Measurements from ENCODE around the gene HOXA3.

Gene HOXA3

DNA sequence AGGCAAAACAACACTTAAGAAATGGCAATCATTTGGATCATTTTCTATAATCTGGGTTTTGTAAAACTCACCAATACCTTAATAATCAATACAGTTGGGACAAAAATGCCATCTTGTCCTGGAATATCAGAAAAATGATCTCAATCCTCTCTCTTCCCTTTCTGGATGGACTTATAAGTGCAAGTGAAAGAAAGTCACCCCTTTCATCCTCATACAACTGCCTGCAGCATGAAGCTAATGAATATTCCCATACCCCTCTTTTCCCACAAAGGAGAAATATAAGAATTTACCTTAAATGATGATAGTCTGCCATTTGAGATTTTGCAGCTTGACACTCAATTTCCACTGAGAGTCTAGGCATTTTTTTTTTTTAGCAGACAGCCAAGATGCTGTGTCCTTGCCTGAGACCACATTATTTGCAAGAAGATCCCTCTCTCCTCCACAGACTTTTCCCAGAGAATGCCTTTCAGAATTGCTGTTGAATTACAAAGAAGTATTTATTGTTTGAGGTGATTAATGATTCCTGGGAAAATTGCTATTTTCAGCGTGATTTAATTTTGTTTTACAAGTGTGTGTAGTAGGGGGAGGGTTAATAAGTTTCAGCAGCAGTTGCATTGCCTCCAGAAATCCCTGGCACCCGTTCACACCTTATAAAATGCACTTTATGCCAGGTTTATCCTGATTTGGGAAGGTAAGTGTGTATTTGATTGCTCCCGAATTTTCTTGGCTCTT, 25.6 kb downstream of the HOXA3 start:
- no peak for DNase-seq

DNA sequence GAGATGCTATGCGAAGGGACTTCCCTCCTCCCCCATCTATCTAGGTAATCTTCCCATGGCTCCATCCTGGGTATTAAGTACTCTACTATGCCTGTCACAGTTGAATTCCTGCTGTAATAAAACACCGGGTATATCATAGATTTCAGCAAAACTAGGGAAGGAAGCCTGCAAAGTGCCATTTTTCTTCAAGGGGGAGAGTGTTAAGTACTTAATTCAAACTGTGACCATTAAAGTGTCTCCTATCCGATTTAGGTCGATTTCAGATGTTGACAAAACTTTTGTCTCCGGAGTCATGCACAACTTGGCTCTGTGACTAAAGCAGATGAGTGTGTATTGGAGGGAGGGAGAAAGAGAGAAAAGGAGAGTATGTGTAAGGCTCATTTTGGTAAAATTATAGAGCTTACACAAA, 26.4 kb downstream of the HOXA3 start:
- DNase-seq = no peak

DNA sequence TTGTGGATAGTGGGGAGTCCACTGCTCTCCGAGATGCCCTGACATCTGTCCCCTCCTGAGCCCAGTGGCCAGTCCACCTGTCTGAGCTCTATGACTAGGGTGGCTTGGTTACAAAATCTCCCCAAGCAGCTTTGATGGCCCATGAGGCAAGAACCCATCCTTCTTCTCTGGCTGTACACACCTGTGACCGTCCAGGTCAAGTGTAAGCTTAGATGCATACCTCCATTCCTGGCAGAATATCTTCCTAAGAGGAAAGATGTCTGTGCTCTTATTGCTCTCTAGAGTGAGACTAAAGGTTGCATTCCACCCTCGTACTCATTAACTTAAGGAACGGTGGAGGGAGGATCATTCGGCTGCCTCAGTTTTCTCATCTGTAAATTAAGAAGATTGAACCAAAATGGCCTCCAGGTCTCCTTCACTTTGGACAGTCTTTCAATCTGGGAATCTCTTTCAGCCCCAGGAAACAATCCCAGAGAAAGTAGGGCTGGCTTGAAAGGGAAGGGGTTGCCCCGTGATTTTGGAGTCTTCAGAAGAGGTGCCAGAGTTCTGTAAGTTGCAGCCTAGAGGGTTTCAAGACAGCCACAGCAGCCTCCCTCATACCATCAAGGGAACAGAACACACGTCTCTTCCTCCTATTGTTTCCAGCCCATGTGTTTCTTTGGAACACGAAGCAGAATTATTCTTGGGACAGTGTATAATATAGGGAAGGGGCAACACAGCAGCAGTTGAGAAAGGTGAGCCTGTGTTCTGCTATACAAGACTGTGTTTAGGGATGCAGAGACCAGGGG, 27.3 kb downstream of the HOXA3 start:
- no peak for DNase-seq

DNA sequence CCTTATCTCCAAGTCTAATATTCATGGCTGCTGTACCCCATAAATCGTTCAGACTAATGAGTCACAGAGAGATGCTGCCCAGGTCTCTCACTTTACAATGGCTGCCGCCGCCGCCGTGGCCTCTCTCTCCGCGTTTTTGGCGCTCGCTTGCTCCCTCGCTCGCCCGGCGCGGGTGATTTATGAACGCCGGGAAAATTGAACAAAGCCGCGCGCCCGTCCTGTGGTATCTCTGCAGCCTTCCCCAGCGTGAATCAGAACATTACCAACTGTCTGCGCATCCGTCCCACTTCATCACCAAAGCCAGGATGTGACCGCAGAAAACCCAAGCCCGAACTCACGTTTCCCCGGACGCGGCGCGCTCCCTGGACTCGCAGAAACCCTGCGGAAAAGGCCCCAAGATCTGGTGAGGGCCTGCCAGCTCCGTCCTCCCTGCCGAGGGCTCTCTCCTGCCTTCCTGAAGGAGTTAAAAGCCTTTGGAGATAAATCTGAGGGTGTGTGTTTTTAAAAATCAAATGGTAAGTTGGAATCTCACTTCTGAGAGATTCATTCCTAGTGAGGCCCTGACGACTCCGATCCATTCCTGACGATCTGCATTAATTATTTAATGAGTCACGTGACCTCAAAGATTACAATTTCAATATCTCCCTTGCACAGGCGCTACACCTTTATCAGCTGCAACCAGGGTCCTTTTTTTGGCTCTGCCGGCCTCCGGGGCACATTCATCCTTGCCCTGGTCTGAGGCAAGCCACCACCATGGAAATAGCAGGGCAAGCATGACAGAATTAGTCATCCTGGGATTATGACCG, 28.1 kb downstream of the HOXA3 start:
- no peak for DNase-seq

DNA sequence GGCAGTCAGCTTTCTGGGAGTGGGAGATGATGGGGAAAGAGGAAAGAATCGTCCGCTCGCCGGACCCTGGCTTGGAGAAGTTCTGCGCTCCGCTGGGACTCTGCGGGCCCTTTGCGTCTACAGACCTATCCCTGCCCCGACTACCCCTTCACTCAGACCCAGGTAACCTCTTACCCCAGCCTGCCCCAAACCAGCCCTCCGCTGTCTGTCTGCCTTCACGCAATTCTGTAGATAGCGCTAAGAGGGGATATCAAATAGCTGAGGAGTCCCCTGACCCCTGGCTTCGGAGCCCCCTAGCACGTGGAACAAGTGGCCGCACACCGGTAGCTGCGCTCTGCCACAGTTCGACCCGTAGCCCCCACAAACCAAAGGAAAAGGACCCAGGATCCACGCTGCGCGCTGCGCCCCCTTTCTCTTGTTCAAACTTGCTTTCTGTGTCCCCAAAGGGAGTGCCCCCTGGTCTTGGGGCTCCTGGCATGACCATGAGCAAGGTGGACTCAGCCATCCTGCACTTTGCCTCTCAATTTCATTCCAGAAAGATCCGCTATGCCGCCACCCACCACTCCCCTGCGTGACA, 28.8 kb downstream of the HOXA3 start:
- DNase-seq = no peak

DNA sequence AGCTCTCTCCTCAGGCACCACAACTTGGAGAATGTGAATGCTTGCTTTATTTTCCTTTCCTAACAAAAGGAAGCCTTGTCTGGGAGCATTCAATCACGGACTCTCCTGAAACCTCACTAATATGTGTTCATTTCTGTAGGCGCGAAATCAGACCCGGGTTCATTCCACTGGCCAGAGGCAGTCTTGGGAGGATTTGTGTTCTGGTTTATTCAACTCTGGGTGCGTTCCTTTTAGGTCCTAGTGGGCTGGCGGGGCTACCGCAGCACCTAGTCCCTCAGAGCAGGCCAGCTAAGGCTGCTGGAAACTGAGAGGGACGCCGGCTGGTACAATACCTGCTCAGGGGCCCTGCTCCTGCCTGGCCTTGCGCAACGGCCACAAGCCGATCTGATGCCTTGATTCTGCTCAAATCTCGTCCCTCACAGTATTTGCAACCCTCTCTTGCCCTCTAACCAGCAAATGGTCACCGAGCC, 29.3 kb downstream of the HOXA3 start:
- DNase-seq = no peak

DNA sequence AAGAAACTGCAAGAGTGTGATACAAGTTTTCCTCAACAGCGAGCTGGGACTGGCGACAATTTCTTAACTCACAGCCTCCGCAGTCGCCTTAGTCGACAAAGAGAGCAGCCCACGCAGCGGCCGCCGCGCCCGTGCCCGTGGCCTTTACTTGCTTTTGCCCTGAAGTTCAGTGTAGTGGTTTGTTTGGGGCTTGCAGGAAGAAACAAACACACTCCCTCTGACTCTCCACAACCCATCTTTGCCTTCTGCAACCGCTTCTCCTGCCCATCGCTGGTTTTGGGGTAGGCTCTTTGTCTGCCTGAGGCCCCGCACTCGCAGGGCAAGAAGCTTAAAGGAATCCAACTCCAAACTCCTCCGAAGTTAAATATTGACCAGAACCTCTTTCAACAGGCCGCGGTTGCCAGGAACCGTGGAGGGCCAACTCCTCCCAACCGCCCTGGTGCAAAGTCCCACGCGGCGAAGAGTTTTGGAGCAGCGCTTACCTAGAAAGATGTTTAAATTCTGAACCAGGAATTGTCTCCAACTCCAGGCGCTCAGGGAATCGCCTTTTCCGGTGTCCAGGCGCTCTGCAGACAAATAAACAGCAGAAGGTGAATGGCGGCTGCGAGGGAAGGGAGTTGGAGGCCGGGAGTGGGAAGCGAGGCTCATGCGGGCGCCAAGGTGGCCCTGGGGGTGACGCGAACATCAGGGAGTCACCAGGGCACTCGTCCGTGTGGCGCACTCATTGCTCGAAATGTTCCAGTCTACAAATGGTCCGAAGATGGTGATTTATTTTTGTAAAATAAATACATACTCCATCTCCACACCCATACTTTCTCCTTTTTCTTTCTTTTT, 30.1 kb downstream of the HOXA3 start:
- no peak for DNase-seq

DNA sequence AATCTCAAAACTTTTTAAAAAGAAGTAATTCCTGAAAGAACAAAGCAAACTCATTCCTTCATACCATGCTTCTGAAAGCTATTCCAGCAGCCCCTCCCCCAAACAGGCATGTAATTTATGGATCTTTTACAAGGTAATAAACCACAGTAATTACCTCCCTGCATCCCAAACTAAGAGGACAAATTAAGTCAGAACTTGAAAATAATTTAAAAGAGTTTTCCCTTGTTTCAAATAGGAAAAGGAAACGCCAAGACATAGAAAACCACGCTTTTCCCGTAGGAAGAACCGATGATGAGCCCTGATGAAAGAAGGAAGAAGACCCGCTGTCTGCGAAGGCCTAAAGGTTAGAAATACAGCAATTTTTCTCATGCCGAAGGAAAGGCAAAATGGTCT, 30.7 kb downstream of the HOXA3 start:
- no peak for DNase-seq

DNA sequence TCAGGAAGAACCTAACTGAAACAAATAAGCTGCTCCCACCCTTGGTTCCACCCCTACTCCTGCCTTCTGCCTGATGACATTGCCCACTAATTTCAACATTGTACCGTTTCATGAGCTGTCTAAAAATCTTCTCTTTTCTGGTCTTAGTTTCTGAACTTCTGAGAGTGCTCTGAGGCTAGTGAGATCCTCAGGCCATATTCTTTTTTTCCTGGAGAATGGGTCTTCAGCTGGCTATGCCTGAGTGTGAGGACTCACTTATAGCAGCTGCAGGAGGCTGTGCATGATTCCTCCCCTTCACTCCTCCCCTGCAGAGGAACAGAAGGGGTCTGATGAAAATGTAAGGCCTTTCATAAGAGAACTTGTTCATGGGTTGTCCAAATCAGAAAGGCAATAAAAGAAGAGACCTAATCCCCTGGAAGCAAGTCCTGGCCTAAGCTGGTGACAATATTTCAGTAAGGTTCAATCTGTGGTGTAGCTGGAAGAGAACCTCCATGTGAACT, 32.9 kb downstream of the HOXA3 start:
- DNase-seq = no peak

DNA sequence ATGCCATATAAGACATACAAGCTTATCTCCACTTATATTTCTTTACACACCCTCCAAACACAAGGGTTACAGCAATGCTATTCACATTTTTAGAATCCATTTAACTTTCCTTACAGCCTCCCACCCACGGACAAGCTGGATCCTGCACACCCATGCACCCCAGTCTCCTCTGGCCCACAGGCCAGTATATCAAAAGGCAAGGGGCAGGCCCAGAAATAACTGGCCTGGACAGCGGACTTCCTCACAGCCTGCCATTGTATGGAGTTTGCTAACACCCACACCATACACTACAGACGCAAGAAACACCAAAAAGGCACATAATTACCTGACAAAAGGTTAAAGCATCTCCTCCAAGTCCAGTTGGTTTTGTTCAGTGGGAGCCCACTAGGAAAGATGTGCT, 33.8 kb downstream of the HOXA3 start:
- no peak for DNase-seq

DNA sequence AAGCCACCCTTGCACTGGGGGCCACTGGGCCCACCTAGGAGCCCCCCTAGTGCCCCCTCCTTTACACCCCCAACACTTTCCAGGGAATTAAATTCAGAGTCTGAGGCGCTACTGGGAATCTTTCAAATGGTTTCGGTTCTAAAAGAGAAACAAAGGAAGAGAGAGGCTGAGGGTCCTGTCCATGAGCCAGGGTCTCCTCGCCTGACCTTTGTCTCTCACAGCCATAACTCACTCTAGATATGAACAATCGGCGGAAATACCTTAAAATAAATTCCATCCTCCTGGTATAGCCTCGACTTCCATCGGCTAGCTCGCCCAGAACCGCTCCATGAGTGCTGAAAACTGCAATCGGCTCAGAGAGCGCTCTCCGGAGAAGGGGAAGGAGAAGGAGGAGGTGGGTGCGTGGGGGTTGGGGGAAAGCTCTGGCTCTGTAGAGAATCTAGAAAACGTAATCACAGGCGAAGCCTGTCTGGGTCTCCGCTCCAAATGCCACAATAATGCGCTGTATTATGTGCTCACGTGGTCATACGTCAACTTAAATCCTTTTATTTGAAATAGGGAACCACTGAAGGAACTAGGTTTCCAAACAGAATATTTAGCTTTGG, 34.4 kb downstream of the HOXA3 start:
- no peak for DNase-seq

DNA sequence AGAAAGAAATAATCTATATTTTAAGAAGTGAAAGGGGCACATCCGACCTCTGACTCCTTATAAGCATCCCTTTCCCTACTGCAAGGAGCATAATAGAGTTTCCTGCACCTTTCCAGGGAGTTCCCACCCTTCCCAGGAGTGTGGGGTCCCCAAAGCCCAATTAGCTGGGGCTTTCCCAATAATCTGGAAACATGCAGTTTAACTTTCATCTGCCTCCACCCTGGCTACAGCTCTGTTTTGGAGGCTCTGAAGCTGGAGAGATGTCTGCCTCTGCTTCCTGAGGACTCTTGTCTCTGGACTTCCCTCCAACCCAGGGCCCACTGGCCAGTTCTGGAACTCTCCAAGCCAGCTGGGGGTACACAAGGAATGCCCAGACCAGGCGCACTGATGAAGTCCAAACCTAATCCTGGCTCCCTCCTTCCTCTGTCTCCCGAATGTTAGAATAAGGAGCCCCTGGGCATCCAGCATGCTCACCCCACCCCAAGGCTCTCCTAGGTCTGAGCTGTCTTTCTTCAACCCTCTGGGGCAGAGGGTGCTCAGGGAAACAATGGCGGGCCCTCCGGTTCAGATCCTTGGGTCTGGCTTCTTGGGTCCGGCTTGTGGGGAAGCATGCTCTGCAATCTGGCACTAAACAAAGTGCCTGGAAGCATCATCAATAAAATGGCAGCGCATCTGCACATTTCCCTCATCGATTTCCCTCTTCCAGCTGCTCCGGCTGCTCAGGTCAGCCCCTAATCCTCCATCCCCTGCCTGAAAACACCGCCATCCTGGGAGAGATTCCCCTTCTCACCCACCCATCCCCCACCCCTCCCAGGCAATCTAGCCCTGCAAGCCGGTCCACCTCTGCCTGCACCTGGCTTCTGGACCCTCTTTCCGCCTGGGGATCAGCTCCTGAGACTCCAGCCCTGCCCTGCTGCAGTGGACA, 35.2 kb downstream of the HOXA3 start:
- no peak for DNase-seq

DNA sequence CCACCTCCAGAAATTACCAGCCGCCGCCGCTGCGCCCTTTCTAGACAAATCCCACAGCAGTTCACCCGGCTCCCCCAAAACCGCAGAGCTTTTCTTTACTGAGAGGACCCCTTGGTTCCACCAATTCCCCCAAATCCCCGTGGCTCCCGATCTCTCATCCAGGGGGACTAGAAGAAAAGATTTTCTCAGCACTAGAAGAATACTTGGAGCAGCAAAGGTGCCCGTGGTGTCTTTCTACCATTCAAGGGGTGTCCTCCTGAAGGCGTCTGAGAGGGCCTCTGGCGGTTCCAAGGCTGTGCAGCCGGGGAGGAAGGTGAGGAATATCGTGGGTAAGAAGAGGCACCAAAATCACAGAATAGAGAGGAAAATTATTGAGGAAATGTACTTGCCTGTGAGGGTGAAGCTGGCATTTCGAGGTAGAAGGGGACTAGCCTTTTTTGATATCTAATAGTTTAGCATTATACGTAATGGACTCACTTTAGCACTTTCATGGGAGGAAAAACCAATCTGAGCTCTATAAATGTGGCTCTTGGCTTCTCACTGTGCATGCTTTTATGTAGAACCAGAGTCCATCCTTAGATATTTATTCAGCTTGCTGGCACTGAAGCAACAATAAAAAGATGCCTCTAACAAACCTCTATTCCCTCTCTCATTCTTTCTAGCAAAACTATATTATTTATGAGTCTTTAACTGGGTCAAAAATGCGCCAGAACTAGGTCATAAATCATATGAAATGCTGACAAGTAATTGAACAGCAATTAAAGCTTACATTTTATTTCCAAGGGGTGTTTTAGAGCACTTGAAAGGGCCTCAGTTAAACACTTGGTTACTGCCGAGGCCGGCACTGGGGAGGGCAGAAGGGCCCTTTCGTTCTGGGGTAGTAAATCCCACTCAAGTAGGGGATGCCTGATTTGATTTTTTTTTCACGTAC, 36.1 kb downstream of the HOXA3 start:
- no peak for DNase-seq

DNA sequence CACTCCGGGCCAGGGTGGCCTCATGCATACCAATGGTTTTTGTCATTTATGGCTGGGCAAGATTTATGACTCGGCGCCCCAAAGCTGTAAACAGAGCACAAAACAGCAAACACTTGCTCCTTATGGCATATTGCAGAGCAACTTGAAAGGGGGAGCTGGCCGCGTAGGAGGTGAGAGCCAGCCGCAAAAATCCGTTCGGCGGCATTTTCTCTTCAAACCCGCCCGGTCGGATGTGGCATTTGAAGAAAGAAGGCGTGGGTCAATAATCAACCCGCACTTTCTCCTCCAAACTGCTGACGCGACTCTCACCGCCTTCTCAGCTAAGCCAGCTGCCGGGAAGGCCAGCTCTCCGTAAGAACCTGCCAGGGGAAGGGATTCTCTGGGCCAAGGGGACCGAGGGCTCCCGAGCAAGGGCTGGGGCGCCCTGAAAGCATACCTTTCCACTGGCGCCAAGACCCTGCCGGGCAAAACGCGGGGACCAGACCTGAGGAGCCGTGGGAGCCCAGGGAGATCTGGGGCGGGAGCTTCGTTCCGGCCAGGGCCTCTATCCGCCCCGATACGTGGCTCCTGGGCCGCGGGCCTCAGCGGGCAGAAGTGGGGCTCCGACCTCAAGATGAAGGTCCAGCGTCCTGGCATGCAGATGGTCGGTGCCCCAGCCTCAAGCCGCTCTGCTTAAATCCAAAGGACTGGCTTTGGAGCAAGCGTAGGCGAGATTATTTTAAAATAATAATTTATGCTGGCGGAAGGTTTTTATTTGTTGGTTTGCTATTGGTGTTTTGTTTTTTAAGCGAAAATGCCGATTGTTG, 37.0 kb downstream of the HOXA3 start:
- no peak for DNase-seq

DNA sequence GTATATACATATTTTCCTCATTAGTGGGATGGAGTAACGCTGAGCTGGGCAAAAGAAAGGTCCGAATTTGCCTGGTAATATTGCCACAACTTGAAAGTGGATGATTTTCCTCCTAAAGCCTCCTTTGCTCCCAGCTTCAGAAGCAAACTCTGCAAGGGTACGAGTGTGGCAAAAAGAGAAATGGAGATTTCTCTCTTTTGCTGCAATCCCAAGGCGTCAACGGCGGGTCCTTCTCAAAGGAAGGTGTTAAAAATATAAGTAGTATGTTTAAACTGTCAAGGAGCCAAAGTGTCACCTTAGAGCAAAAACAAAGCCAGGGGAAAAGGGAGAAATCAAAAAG, 37.5 kb downstream of the HOXA3 start:
- DNase-seq = no peak

DNA sequence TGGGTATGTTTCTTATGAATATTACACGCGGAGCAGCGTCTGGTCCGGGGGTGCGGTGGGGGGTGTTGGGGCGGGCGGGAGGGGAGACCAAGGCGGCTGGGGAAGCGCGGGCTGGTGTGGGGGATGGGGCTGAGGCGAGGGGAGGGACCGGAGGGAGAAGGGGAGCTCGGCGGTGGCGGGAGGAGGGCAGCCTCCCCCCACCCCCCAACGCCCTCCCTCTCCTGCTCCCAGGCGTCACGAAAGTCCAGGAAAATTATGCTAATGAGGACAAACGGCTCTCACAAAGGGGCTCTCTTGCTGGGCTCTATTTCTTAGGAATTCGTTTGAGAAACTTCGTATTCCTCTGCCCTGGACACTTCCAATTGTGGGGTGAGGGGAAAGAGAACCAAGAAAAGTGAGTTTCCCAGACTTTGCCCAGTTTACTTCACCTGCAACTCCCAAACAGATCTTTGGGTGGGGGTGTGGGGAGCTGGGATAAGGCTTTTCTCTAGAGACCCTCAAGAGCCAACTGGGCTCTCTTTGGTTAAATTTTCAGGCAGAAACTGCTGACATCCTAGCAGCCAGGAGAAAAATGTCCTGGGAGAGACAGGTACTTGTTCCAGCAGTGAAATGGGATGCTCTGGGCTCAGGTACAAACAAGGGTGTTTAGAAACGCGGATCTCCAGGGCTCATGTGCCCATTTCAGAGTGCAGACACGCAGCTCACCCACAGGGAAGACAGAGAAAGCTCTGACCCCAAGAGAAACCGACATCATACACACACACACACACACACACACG, 38.2 kb downstream of the HOXA3 start:
- no peak for DNase-seq
